Measurements from ENCODE around the gene DBF4.
"Not testable (repeated sequence)": the region's sequence is repeated elsewhere in the genome, so short reads cannot be mapped to it uniquely, and the experiment has no call there.

- TF ChIP-seq EZH2phosphoT487 (IDR thresholded peaks at IDR 0.05; ENCODE audit: borderline replicate concordance); CTCF (conservative IDR thresholded peaks at IDR 0.05; ENCODE audit: low read length): not testable (repeated sequence)
Measured at GRCh38 chr7:87873328-87873727, 3.0 kb upstream of the DBF4 start.
